BE2C (cell line): ENCODE results near the gene ZNF792.

Source experiments
- DNase-seq: peaks from one replicate; pipeline ENCODE4 v3.0.0-alpha.2; 2020
- H3K27me3 ChIP-seq: fragments of 250-450 bp; sonication (Bioruptor Pico); 2 replicates; pipeline ENCODE4 v1.5.1; 2020; ENCODE audit warnings: mild to moderate bottlenecking
- H3K36me3 ChIP-seq: fragments of 250-450 bp; sonication (Bioruptor Pico); 2 replicates; pipeline ENCODE4 v1.5.1; 2020; ENCODE audit warnings: mild to moderate bottlenecking
- H3K4me1 ChIP-seq: fragments of 250-450 bp; sonication (Bioruptor Pico); 2 replicates; pipeline ENCODE4 v1.5.1; 2020
- H3K4me3 ChIP-seq: 2 replicates; pipeline ENCODE4 v1.5.1; 2011; ENCODE audit warnings: low read depth, low read length
- H3K9me3 ChIP-seq: fragments of 250-450 bp; sonication (Bioruptor Pico); 2 replicates; pipeline ENCODE4 v1.5.1; 2020
- CTCF ChIP-seq: IDR thresholded peaks from 2 replicates; pipeline ENCODE4 v1.5.1; 2012; ENCODE audit warnings: mild to moderate bottlenecking, low read depth, low read length

ZNF792 gene

DNA sequence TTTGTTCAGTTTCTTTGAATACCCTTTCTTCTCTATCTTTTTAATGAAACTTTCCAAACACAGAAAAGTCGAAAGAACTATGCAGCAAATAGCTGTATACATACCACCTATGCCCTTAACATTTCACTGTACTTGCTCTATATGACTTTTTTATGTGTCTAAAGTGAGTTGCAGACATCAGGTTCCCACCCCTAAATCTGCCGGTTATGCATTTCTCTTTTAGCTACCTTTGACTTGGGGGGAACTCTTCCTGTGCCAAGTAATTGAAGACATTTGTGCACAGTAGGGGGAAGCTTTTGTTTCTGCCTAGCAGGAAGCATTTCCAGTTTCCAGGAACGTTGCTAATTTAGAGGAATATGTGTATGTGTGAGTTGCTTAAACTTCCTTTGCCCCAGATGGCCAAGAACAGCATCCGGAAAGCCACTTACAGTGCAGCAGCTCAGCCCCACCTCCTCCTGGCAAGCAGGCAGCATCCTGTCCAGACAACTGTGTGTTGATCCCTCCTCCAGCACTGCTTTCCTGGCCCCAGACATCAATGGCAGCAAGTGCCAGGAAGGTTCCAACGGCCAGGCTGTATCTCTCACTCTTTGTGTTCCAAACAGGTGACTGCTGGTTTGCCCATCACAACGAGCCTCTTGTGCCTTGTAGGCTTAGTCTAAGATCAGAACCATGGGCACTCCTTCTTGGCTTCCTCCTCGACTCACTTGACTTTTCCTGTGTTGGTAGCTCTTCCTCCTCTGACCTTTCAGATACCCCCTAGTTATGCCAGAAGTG, 21.4 kb upstream of the ZNF792 start:
- TF ChIP-seq CTCF, result no peak
- Histone ChIP-seq H3K4me3 (no peak overlapping the region), H3K9me3 (no peaks in the 10 kb centered on the region), H3K36me3 (no peaks in the 10 kb centered on the region), H3K4me1 (no peaks in the 10 kb centered on the region), H3K27me3 (no peaks in the 10 kb centered on the region)
- DNase-seq, result peak; percentile 42

- no peaks in the 10 kb centered on the region for H3K4me1 ChIP-seq
- no peak for DNase-seq
- H3K36me3 ChIP-seq, result no peaks in the 10 kb centered on the region
- no peak for TF ChIP-seq CTCF
- H3K9me3 ChIP-seq, result no peaks in the 10 kb centered on the region
- H3K4me3 ChIP-seq, result no peak overlapping the region
- no peaks in the 10 kb centered on the region for H3K27me3 ChIP-seq
Observed at GRCh38 chr19:34984287-34984686, 20.3 kb upstream of the ZNF792 start.

- no peaks in the 10 kb centered on the region for H3K4me1 ChIP-seq
- H3K36me3 ChIP-seq, result no peaks in the 10 kb centered on the region
- no peak overlapping the region for H3K4me3 ChIP-seq
- no peaks in the 10 kb centered on the region for H3K27me3 ChIP-seq
- no peak for DNase-seq
- no peak for TF ChIP-seq CTCF
- H3K9me3 ChIP-seq, result no peaks in the 10 kb centered on the region
Observed at GRCh38 chr19:34983786-34984185, 19.8 kb upstream of the ZNF792 start.

GRCh38 chr19:34982275-34982674, 18.2 kb upstream of the ZNF792 start:
- no peak for TF ChIP-seq CTCF
- Histone ChIP-seq H3K4me1 (no peaks in the 10 kb centered on the region), H3K27me3 (no peaks in the 10 kb centered on the region), H3K9me3 (no peaks in the 10 kb centered on the region), H3K36me3 (no peaks in the 10 kb centered on the region), H3K4me3 (no peak overlapping the region)
- DNase-seq, result no peak

- no peak overlapping the region for H3K4me3 ChIP-seq
- TF ChIP-seq CTCF, result no peak
- no peaks in the 10 kb centered on the region for H3K9me3 ChIP-seq
- H3K36me3 ChIP-seq, result no peaks in the 10 kb centered on the region
- no peaks in the 10 kb centered on the region for H3K4me1 ChIP-seq
- no peaks in the 10 kb centered on the region for H3K27me3 ChIP-seq
- no peak for DNase-seq
Observed at GRCh38 chr19:34979819-34980640, 16.0 kb upstream of the ZNF792 start.

- DNase-seq, result no peak
- Histone ChIP-seq H3K4me3 (no peak overlapping the region), H3K27me3 (no peaks in the 10 kb centered on the region), H3K9me3 (no peaks in the 10 kb centered on the region), H3K4me1 (no peaks in the 10 kb centered on the region), H3K36me3 (no peaks in the 10 kb centered on the region)
- no peak for TF ChIP-seq CTCF
Observed at GRCh38 chr19:34976611-34977010, 12.6 kb upstream of the ZNF792 start.
